GM18502 (cell line): ENCODE results near the gene ATRNL1.

Source experiments
- ATAC-seq: cut with Tn5 transposase; IDR thresholded peaks from one replicate; pipeline ENCODE4 v1.9.1; 2021; ENCODE audit warnings: mild to moderate bottlenecking; ENCODE audit not compliant: unreplicated experiment, poor library complexity

ATRNL1 gene

DNA sequence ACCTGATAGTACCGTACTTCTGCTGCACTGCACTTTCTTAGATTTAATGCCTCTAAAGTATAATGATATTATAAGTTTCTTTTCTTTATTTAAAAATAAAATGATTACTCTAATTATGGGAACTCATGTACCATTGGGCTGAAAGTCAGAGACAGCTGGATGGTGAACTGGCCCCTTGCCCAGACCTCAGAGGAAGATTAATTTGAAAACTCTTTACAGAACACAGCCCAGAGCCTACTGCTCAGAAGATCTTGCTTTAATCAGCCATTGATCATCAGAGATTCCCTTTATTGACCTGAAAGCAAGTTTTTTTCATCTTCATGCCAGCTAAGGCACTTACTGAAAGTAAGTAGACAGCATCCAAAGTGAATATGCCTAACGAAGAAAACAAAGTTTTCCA is 838.1 kb downstream of the ATRNL1 start:
- no peak for ATAC-seq

DNA sequence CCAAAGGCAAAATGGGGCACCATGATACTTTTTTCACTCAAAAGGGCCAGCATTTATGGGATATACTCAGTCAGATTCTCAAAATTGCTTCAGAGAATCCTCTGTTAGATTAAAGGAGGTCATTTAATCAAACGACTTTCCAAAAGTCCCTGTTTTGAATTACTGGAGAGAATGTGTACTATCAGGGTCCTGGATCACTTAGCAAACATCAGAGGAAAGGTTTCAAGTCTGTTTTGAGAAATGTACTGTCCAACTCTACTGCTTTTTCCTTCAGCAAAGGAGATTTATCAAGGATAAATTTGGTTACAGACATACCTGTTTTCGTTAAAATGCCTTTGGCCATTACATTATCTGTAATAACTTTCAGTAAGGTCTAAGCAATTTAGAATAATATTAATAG is 838.9 kb downstream of the ATRNL1 start:
- no peak for ATAC-seq

DNA sequence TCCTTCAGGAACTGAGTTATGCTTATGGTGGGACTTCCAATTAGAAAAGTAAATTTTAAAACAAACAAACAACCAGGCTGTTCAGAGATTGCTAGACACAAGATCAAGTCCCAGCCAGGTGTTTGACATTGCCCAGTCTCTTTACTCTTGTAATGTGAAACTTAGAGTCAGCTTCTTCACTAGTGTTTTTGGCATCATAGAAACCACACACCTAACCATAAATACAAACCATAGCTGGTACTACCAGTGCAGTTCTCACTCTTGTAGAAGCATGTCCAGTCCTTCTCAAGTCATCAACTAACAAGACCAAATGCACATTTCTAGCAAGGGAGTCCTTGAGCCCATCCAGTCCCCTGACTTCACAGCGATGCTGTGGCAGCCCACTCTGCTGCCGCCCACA is 839.9 kb downstream of the ATRNL1 start:
- ATAC-seq: no peak

DNA sequence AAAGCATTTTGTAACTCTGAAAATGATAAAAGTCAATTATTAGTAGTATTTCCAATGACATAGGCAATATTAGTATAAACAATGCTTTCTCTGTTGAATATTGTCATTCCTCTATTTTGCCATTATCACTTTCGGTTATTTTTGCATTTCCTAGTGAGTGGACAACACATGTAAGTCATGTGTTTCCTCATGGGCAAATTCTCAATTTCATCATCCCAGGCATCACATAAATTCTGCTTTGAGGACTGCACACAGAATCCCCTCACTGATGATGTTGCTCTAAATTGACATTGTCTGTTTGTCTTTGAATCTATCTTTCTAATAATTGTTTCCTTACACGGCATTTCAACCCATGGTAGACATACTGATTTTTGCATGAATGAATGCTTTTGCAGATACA is 842.6 kb downstream of the ATRNL1 start:
- no peak for ATAC-seq

DNA sequence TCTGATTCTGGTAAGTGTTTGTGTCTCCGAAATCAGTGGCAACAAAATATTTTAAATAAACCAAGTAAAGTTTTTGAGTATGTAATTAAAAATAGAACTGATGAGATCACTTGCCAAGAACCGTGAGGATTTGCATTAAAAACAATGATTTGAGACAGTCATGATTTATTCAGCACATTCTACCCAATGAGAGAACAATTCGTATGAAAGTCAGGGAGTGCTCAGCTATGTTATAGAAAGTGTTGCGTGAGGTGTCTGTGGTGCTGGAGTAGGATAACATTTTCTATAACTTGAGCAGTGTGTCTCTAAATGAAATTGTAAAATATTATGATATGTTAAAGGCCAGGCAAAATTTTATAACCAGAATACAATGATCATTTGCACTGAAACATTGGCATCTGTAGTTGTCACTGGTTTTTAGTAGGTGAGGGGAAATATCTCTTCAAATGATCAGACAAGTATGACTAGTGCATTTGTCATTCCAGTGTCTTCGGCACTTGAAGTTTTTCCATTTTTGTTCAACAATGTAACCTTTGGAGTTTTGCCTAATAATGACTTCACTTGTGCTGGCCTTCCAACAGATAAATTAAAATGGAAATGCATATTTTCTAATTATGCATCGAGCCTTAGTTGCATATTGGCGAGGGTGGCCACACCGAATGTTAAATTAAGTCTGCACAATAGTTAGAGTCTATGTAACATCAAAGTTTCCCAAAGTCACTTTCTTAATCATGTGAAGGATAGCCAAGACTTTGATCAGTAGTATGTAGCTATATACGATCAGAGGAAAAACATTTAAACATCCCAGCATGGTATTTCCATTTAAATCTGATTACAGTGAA is 844.0 kb downstream of the ATRNL1 start:
- ATAC-seq: no peak

DNA sequence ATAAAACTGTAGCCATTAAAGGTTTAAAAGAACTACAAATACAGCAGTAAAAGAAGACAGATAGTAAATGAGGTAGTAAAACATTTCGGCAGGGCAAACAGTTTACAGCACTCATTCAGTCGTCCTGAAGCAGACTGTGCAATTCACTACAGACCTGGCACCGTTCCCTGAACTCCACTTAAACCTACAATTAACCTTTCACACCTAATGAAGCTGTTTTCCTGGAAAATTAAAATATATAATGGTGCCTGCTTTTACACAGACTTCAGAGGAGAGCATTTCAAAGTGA is 844.5 kb downstream of the ATRNL1 start:
- ATAC-seq: no peak

DNA sequence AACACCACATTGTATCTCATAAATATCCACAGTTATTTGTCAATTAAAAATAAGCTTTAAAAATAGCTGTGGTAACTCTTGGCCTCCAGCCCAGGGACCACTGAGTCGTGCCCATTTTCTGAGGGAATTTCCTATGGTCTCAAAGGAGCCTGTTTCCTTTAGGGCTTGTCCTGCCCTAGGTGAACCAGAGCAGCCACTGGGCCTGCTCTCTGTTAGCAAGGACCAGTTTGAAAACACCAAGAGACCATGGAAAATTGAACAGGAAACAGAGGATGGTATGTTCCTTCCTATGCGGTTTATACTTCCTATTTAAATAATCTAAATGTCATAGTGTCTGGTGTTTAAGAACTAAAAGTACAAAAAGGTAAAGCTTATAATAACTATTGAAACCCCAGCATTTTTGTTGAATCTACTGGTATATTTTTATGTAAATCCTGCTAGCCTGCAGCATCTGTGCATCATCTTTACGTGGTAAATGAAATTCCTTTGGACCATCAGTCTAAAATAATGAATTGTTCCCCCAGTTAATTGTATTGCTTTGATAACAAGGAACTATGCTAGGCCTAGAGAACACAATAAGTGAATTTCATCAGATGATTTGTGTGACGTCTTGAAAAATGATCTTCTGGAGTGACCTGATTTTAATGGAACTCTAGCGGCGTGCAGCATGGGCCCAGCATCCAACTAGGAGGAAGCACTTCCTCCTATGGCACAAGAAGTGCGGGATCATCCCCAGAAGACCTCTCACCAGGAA is 846.1 kb downstream of the ATRNL1 start:
- no peak for ATAC-seq

DNA sequence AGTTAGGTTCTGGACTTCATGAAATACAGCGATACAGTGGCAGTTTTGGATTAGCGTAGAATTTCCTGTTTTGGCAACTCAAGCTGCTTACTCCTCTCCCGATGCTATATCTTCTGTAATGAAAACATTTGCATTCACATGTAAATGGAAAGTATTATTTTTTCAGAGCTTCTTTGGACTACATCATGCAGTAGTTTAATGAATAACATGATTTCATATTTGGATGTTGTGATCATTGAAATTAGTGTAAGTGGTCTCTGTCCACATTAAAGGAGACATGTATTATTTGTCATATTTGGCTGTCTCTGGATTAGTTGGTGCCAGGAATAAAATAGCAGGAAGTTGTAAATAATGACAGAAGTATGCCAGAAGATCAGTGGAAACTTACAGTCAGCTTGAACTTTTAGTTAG is 848.2 kb downstream of the ATRNL1 start:
- ATAC-seq: no peak

DNA sequence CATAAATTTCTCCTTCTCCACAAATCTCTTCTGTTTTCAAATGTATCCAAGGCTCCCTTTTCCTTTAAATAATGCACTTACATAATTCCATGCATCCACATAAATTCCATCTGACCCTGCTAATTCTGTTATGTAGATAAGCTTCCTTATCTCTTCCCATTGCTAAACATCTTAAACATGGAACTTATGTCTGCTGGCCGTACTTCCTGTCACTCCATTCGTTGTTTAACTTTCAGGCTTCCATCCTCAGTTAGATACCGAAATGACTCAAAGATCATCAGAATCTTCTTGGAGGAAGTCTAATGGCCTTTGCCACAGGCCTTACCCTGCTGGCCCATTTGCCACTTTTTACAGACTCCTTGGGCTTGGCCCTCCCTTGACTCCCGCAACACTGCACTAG is 848.9 kb downstream of the ATRNL1 start:
- ATAC-seq: no peak

DNA sequence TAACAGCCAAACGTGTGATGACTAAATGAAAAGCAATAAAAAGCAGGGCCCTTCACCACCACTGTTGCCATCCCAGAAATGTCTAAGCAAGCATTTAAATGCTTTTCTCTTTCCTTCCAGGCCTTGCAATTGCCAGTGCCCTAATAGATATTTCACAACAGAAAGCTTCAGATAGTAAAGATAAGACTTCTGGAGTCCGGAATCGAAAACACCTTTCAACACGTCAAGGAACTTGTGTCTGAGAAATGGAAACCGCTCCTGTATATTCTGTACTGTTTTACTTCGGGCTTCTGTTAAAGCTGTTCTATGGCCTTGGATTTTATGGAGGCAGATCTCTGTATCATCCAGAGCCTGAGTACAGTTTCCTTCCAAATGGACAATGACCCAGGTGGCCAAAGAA is 851.4 kb downstream of the ATRNL1 start:
- no peak for ATAC-seq

DNA sequence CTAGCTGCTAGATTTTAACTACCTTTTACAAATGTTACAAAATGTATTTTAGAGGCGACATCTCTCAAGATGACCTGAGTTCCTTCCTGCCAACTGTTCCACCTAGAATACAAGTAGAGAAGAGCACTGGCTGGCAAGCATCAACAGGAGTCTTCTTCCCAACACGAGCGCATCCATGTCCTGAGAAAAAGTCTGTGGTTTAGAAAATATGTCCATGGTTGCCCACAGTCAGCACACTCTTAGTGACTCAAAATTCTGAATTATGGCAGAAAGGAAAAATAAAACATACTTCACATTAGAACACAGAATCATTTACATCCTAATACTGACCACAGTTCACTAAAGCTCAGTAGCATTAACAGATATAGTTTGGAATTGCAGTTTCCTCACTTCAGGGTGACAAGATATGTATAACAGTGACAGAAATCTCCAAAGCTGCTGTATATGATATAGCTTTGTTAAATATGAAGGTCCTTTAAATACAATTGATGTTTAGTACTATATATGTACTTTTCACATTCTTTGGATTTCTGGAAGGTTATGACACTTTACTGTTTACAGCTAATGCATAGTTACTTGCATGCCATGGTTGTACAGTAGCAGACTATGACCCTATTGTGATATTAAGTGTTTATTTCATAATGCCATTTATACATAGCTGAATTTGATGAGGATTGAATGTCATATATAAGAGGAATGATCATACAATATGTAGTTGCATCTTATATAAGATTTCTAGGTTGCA is 852.7 kb downstream of the ATRNL1 start:
- no peak for ATAC-seq

DNA sequence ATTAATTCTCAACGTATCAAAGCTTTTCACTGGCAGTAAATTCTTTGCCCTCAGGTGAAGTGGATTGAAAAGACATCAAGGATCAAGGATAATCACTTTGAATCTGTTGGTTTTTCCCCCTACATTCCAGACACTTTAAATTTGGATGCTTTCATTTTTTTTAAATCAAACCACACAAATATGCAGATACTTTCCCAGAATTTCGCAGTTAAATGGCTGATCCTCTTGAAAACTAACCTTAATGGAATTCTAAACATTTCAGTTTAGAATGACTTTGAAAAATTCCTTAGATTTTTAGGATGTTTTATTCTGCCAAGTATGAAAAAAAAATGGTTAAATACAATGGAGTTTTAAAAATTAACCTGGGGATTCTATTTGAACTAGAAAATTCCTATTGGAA is 853.9 kb downstream of the ATRNL1 start:
- ATAC-seq: no peak

DNA sequence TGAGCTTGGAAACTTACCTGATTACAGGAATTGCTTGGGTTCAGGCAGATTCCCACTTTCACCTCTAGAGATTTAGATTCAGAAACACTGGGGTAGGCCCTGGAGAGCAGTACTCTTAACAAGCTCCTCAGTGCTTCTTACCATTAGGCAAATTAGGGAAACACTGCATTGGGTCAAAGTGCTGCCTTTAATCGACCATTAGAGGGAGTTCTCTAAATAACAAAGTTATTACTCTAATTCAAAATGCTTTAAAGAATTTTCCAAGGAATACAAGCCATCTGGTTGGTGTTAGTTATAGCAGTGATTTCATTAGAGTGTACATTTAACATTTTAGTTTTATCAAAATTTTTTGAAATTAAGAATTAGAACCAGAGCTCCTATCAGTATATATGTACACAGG is 855.3 kb downstream of the ATRNL1 start:
- ATAC-seq: no peak

DNA sequence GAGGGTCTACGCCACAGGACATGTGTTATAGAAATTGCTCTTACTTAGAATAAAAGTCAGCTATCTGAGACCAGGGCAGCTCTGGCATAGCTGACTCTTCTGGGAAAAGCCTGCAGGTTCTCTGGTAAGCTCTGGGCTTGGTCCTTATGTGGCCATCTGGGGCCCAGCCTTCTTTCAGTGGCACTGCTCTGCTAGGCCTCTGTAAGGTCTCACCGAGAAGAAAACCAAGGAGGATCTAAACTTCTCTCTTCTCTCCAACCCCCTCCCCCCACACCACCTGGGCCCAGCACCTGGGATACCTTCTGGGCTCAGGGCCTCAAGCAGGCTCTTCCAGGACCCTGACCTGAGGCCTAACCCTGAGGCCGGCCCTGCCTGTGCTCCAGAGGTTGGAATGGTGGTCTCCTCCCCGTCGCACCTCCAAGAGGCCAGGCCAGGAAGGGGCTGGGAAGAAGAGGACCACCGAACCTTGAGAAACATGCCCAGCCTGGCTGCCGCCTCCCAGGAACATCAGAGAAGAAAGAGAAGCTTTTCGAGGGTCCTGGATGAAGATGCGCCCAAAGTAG is 856.2 kb downstream of the ATRNL1 start:
- ATAC-seq: no peak

DNA sequence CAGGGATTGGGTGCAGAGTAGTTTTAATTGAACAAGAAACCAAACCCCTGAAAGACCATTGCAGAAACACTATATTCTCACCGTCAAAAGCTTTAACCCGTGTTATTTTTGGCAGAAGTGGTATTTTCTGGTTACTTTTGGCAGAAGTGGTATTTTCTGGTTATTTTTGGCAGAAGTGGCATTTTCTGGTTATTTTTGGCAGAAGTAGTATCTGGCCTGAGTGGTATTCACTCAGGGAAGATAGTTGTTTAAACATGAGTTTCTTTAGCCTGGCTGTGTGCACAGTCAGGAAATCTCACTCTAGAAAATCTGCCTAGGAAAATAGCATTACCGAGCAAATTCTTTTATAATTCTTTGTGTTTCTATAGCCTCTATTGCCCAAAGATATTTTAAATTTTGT is 857.2 kb downstream of the ATRNL1 start:
- no peak for ATAC-seq

DNA sequence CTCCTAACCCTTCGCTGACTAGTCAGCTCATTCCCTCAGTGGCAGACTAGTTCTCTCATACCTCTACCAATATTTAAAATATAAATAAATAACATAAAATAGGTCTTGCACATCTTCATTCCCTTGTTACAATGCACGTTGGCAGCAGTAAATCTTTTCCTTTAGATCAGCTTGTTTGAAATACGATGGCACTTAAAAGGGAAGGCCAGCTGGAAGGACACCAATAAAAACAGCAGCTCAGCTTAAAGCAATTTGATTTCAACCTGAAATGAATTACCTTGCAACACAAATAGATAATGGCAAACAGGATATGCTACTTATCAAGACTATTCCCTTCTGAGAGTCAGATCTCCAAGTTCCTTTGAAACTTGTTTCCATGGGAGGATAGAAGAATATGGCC is 858.1 kb downstream of the ATRNL1 start:
- no peak for ATAC-seq

DNA sequence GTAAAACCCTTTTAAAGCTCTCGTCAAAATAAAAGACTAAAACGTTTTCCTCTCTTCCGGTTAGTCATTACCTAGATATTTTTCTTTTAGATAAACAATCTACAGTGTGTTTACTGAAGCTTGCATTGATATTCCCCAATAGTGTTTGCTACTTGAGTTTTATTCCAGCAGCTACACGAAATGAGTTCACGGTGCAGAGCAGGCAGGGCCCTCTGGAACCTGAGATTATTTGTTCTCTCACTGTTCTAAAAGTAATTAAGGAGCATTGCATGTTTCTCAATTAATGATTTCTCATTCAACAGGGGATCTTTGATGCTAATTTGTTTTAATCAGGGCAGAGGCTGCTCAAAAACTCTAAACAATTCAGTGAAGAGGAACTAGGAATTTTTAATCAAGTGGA is 860.1 kb downstream of the ATRNL1 start:
- no peak for ATAC-seq

DNA sequence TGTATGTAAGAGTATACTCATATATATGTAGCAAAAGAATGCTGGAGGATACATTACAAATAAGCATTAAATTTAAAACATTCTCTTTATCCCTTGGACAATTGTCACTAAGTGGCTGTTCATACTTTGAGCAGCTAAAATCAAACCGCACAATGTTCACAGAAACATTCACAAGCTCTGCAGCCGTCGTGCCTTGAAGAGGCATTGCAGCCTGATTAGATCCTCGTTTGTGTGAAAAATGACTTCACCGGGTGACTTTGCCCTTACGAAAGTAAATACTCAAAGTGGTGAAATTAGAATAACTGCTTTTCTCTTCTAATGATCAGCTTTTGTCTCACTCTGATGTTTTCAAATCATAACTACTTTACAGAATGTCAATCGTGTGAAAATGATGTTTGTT is 860.8 kb downstream of the ATRNL1 start:
- ATAC-seq: no peak

DNA sequence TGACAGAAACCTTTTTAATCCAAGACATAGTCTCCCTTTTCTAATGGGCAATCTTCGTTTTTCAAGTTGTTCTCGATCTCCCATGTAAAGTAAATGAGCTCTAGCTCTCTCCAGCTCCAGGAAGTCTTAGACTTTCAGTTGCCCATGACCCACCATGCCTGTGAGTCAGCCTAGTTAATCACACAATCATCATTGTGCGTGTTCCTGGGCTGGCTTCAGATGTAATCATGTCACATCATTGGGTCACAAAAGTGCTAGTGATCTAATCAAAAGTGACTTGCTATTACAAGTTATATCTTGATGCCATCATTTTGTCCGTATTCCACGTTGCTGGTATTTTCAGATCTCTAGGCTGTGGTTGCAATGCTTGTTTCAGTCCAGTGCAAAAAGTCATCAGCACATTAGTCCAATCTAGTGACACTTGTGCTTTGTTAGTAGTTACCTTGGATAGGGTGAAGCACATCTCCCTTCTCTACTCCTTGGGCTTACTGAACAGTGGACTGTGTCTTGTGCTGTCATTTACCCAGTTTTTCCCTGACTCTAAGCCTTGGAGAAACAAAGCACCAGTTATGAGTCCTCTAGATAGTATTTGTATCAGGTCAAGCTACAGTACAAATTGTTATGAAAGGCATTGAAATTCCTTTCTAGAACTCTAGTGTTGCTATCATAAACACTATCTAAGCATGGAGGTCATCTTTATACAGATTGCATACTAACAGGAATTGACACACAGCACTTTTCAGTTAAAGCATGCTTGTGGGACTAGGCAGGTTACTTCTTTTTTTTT is 863.3 kb downstream of the ATRNL1 start:
- ATAC-seq: no peak

DNA sequence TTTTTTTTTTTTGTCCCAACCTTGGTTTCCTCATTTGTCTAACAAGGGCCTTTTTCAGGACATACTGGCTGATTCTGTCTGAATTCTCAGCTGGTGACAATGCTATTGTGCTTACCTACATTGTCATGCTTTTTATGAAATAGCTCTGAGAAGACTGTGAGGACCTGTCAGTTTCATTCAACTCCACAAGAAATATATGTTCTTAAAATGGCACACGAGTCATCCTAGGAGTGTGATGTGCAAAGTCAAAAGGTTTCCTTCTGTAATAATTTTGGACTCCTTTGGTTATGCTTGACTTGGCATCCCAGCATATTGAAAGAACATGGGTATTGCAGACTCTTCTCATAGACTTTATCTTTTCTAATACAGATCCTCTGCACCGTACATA is 863.8 kb downstream of the ATRNL1 start:
- ATAC-seq: no peak
